Measurements from ENCODE around the gene LZTR1.

The LZTR1 gene

DNA sequence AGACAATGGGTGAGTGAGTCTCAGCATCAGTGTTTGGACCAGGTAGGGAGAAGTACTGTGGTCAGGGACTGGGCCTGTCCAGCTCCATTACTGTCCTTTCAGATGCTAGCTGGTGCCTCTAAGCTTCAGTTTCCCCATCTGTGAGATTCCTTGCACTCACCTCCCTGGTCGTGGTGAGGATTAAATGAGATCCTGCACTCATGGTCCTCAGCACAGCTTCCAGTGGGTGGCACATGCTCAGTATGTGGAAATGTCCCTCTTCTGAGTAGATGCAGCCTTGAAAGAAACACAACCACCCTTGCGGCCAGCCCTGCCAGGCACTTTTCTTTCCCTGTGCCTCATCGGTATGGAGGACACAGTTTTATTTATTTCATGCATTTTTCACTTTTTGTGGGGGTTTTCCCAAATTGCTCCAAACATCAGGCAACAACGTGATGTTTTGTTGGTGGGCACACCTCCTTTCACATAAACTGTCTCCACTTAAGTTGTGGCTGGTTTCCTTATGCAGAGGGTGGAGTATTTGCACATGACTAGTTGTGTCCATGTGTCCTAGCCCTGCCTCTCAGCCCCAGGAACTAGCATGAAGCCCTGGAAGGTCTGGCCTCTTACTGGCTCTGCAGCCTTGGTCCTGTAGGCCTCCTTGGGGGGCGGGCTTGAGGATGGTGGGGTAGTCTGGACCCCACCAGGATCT, 1.1 kb downstream of the LZTR1 start:
- no peak for DNase-seq

DNA sequence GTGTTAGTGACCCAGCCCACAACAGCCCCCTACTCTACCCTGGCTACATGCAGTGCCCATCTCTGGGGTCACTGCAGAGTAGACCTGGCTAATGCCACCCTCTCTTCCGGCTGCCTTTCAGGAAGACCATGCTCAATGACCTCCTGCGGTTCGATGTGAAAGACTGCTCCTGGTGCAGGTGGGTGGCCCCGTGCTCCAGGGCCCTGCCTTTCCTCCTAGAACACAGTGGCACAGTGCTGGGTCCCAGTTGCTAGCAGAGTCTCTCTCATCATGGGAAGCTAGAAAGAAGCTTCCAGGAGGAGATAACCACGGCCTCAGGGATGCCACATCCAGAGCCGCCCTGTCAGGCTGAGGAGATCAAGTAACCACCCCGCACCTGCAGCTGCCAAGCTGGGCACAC, 3.6 kb downstream of the LZTR1 start:
- DNase-seq = no peak

- no peak for DNase-seq
Observed at GRCh38 chr22:20986365-20986764, 4.3 kb downstream of the LZTR1 start.

DNA sequence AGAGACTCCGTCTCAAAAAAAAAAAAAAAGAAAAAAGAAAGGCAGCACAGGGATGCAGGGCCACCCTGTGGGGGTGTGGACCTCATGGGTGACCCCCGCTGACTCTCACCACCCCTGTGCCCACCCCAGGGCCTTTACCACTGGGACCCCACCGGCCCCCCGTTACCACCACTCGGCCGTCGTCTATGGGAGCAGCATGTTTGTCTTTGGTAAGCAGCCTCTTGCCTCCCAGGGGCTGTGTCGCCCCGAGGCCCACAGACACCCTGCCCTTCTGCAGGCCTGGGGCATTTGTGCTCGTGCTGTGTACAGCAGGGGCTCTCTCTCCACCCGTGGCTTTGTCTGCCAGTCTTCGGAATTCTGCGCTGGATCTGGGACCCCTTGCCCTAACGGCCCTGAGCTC, 5.3 kb downstream of the LZTR1 start:
- DNase-seq = no peak

GRCh38 chr22:20988573-20989322, 6.7 kb downstream of the LZTR1 start:
- no peak for DNase-seq

GRCh38 chr22:20989323-20990138, 7.4 kb downstream of the LZTR1 start:
- no peak for DNase-seq

DNA sequence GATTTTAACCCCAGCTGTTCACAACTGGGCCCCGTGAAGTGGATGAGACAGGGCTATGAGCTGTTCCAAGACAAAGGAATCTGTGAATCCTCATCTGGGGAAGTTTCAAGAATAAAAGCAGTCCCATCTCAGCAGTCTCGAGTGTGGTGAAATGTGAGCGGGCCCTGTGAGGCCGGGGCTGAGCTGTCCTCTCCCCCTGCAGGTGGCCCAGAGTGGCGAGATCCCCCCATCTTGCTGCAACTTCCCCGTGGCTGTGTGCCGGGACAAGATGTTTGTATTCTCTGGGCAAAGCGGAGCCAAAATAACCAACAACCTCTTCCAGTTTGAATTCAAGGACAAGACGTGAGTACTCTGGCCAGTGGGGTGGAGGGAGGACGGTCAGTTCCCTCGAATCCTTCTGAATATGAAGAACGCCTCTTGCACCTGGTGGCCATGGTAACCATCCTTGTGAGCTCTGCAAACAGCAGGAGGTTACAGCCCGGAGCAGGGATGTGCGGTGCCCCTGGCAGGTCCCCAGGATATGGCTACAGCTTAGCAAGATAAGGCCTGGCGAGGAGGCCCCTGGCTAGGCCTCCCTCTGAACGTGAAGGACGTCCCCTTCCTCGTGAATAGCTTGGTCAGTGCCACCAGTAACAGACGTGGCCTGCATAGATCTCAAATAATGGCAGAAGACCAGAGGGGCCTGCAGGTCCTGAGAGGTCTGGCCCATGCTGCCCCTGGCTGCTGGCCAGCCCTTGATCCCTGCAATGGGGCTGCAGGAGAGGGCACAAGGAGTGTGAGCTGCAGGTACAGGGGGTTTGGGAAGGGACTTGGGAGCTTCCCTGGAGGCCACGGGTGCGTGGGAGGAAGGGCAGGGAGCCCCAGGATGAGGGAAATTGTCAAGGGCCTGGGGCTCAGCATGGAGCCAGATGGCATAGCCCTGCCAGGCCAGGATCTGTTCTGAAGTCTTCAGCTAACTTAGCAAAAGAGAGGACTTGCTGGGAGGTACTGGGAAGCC, 8.4 kb downstream of the LZTR1 start:
- no peak for DNase-seq

- DNase-seq = no peak
Observed at GRCh38 chr22:20991252-20992055, 9.4 kb downstream of the LZTR1 start.

DNA sequence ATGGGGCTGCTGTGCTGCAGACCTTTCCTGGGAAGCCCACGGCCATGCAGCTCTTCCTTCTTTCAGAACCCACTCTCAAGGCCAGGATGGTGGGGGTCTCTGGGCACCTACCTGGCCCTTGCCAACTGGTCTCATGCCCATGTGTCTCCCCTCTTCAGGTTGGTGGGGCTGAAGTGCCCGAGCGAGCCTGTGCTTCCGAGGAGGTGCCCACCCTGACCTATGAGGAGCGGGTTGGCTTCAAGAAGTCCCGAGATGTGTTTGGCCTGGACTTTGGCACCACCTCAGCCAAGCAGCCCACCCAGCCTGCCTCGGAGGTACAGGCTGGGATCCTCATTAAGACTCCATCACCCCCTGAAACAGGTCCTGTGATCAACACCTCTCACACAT, 10.0 kb downstream of the LZTR1 start:
- DNase-seq = no peak

GRCh38 chr22:20992456-20993303, 10.6 kb downstream of the LZTR1 start:
- no peak for DNase-seq

DNA sequence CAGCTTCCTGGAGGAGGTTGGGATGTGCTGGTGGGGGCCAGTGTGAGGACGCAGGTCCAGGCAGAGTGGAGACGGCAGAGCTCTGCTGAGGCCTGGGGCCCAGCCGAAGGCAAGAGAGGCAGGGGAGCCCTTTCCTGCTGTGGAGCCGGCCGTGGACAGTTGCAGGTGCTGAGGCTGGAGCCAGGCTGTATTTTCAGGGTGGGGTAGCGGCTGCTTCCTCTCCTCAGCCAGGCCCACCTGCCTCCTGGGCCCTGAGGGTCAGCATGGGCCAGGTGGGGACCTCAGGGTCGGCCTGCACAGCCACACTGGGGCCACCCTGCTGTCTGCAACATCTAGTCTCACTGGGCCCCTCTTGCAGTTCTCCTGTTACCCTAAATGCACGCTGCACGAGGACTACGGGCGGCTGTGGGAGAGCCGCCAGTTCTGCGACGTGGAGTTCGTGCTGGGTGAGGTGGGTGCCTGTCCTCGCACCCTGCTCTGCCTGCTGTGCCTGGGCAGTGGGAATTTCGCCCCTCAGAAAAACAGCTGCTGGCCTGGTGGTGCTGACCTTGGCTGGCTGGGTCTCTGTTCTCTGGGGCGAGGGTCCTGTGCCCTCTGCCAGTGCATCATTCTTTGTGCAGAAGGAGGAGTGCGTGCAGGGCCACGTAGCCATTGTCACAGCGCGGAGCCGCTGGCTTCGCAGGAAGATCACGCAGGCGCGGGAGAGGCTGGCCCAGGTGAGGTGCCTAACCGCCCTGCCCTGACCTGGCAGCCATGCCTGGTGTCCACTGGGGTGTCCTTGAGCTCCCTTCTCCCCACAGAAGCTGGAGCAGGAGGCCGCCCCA, 11.4 kb downstream of the LZTR1 start:
- no peak for DNase-seq

DNA sequence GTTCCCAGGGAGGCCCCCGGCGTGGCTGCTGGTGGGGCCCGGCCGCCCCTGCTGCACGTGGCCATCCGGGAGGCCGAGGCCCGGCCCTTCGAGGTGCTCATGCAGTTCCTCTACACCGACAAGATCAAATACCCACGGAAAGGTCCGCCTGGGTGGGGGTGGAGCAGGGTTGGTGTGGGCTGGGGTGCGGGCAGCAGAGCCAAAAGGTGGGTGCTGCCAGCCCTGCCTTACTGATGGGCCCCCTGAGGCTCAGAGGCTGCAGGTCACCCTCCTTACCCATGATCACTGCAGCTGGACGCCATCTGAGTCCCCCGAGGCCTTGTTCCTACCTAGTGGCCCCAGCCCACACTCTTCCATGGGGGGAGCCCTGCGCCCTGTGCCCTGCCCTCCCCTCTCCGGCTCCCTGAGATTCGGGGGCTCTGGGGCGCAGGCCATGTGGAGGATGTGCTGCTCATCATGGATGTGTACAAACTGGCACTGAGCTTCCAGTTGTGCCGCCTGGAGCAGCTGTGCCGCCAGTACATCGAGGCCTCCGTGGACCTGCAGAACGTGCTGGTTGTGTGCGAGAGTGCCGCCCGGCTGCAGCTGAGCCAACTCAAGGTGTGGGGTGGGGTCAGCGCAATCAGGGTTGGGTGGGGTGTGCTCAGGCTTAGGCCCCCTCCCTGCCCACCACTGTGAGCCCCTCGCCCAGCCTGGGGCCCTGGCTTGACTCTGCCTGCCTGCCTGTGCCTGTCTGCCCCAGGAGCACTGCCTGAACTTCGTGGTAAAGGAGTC, 12.2 kb downstream of the LZTR1 start:
- DNase-seq = no peak

DNA sequence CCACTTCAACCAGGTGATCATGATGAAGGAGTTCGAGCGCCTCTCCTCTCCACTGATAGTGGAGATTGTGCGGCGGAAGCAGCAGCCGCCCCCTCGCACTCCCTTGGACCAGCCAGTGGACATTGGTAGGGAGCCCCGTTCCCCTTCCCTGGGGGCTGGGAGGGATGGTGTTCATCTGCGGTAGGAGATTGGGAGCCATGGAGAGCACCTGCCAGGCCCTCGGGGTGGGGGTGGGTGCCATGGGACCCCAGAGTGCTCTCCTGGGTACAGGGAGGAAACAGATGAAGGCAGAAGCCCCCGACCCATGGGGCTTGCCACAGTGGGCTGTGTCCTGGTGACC, 12.8 kb downstream of the LZTR1 start:
- DNase-seq = no peak

DNA sequence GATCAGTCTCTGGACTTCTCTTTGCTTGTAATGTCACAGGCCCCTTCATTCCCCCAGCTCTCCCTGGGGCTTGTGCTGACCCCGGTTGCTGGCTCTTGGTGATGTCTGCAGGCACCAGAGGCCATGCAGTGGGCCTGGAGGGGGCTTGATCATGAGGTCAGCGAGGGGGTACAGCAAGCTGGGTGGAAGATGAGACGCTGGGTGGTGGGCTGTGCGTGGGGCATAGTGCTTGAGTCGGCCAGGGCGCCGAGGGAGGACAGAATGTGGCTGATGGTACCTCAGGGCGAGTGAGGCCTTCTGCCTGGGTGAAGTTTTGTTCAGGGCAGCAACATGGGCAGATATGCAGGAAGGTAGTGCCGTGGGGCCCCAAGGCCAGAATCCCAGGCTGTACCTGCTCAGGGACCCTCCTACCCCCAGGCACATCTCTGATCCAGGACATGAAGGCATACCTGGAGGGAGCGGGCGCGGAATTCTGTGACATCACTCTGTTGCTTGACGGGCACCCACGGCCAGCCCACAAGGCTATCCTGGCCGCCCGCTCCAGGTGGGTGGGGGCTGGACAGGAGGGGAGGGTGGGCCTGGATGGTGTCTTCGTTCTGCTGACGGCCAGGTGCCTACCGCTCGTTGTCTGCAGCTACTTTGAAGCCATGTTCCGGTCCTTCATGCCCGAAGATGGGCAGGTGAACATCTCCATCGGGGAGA, 13.4 kb downstream of the LZTR1 start:
- DNase-seq = no peak

GRCh38 chr22:20996031-20996410, 13.9 kb downstream of the LZTR1 start:
- DNase-seq = no peak

DNA sequence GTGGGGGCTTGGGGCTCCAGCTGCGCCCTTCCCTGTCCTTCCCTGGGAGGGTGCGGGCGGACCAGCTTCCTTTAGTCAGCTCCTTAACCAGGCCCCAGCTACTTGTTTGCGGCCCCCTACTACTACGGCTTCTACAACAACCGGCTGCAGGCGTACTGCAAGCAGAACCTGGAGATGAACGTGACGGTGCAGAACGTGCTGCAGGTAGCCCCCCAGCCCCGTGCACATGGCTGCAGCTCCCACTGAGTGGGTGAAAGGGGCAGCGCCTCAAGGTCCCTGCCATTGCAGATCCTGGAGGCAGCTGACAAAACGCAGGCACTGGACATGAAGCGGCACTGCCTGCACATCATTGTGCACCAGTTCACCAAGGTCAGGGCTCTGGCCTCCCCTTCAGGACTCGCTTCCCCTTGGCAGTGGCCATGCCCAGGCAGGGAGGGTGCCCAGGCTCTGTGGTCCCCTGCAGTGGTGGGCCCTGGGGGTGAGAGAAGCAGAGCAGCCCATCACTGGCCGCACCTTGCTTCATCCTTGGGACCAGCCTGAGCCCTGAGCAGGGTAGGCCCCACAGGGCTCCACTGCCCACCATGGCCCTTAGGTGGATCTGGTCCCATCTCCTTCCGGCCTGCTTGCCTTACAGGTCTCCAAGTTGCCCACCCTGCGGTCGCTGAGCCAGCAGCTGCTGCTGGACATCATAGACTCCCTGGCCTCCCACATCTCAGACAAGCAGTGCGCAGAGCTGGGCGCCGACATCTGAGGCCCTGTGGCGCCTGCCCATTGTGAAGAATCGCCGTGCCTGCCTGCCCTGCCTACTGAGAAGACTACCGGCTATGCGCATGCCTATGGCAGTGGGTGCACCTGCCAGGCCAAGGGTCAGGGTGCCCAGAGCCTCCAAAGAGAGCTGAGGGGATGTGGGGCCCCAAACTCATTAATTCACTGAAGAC, 14.8 kb downstream of the LZTR1 start:
- DNase-seq = no peak

GRCh38 chr22:20997536-20998257, 15.6 kb downstream of the LZTR1 start:
- no peak for DNase-seq
